T-helper 1 cell (primary cell): ENCODE data around the gene HLTF.
A peak's percentile ranks its signal among the peaks of the same experiment; 100 is the strongest.
"Not testable (repeated sequence)": the region's sequence is repeated elsewhere in the genome, so short reads cannot be mapped to it uniquely, and the experiment has no call there.

Experiments used
- DNase-seq, 5 donors: peaks; one replicate each; pipeline ENCODE4 v3.0.0-alpha.2; 2012 to 2020

HLTF gene

DNA sequence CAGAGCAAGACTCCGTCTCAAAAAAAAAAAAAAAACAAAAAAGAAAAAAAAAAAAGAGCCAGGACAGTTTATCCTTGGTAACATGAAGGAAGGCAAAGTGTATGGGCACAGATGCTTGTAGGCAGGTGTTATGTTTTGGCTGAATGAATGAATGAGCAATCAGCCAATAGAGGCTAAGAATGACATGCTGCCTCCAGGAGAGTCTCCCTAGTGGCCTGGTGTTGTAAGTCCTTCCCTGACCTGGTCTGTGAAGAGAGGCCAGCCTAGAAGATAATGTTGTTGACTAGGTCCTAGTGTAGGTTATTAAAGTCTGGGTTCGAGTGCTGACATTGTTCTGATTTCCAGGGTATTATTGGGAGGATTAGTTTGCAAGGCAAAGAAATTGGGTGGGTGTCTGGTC lies 70.1 kb downstream of the HLTF start:
- DNase-seq: no peak

DNA sequence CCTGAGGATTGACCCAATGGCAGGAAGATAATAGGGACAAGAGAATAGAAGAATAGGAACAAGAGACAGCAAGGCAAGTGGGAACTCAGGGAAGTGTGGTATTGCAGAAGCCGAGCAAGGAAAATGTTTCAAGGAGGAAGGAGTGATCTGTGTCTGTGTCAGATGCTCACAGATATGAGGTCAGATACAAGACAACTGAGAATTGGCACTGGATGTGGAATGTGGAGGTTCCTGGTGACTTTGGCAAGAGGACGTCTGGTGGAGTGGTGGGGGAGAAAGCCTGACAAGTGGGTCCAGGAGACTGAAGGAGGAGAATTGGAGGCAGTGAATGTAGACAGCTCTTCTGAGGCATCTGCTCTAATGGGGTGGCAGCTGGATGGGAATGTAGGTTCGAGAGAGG lies 70.9 kb downstream of the HLTF start:
- no peak for DNase-seq

DNA sequence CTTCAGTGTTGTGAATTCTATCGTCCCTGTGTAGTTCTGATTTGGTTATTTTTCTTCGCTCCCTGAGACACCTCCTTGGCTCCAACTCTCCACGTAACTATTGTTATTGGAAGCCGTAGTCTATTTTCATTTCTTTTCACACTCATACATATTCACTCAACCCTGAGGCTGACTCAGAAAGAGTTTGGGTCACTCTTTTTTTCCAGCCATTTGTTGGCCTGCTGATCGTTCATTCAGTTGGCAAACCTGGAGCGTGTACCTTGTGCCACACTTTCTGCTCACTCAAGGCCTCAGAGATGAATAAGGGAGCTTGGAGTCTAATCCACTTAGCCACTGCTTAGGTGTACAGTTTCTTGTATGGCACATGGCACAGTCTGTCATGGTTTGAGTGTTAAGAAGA lies 72.6 kb downstream of the HLTF start:
- DNase-seq: no peak

DNA sequence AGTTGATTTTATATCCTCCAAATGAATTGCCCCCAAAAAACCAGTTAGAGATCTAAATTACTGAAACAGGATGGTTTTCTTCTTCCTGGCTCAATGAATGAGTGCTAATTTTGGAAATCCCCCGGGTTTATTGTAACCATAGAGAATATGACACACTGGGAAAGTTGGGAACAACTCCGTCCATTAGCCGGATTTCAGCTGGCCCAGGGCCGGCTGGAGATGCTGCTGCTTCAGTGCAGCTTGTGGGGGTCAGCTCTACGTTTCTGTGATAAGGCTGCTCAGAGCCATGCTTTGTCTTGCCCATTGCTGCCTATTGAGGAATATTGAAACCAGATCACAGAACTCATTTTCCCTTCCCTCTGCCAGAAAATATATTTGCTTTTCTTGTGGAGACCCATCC lies 74.7 kb downstream of the HLTF start:
- no peak for DNase-seq

DNA sequence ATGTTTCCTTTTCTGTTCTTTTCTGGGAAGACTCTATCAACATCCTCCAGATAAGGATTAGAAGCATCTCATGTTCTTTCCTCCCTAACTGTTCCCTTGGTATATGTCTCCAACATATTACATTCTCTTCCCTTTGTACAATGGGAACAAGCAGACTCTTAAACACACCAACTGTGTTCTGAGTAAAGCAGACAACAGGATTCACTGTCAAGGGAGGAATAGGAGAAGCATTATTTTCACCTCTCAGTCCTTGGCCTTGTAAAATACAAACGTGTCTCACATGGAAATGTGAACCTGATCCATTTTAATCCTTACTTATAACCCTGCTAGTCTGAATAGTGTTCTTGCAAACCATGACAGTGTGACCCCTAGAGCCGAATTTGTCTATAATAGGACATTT lies 75.4 kb downstream of the HLTF start:
- DNase-seq: no peak

DNA sequence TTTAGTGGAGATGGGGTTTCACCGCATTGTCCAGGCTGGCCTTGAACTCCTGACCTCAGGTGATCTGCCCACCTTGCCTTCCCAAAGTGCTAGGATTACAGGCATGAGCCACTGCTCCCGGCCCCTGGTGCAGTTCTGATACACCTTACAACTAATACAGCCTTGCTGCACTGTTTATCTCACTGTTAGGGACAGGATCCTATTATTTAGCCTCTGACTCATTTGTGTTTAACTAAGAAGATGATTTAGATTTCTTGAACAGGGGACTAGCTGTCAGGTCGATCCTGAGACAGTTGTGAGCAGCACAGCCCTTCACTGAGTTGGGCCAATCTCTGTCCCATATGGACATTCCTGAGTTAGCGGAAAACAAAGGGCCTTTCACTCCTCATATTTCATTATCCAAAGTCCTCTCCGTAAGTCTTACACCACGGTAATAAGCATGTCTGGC lies 75.8 kb downstream of the HLTF start:
- DNase-seq: no peak

DNA sequence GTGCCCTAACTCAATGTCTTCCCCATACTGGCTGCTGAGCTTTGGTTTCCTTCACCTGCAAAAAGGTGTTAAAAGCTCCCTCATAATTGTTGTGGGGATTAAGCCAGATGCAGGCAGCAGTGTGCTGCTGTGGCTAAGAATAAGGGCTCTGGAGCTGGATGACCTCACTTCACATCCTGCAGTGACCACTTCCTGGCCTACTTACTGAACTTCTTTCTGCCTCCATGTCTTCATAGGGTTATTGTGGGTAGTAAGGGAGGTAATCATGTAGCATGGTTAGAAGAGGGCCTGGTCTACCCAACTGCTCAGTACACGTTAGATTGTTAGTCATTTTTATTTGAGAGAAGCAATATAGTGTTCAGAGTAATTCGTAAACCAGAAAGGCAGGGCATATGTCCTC lies 76.6 kb downstream of the HLTF start:
- peak in 1 of 5 donors; percentile 87 for DNase-seq

DNA sequence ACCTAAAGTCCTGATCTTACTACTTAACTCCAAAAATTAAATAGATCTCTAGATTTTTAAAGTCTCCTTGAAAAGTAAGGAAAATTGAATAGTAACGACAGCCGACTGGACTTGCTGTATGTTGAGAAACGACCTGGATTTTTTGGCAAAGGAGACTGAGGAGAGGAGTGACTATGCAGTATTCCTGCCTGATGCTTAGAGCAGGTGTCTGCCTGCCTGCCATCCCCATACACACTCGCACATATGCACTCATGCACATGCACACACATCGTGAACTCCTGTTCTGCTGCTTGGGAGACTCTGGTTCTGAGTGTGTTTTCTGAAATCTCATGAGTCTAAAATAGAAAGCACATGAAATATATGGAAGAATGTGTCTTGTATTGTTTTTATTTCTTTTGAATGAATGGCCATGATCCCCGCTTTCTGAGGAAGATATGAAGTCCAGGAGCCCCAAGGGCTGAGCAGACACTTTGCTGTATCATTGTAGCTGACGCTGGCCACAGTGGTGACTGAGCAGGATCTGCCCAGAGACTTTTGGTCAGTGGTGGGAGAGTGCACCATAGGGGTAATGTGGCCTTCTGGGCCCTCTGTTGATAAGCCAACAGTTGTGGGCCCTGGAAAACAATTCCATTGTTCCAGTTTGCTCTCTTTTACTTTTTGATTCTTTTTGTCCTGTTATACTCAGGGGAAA lies 78.6 kb downstream of the HLTF start:
- DNase-seq: no peak

DNA sequence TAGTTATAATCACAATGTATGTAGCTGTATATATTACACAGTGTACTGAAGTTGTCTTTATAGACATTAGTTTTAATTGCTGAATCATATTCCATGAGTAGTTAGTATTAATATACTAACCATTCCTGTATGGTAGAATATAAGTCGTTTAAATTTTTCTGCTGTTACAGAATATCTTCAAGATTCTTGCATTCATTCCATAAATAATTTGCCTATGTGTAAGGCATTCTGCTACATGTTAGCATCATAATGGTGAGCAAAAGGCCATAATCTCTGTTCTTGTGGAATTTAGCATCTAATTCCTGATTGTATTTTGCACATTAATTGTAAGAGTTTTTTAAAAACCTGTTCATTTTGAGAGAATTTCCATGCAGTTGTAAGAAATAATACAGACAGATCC lies 80.9 kb downstream of the HLTF start:
- no peak for DNase-seq

DNA sequence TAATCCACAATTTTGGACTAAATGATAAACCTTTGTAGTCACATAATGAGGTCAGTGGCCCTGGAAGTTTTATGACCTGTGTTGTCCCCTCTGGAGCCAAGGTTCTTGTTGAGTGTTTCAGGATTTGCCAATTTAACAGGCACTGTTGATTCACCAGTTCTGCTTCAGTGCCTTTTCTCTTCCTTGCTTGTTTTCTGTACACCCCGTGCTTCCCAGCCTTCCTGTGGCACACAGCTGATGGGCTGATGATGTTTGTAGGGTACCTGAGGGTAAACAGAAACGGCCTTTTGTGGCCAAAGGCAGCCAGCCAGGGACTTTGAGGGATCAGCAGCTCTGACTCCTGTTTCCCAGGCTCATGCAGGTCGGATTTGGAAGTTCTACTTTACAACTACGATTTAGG lies 81.7 kb downstream of the HLTF start:
- no peak for DNase-seq

DNA sequence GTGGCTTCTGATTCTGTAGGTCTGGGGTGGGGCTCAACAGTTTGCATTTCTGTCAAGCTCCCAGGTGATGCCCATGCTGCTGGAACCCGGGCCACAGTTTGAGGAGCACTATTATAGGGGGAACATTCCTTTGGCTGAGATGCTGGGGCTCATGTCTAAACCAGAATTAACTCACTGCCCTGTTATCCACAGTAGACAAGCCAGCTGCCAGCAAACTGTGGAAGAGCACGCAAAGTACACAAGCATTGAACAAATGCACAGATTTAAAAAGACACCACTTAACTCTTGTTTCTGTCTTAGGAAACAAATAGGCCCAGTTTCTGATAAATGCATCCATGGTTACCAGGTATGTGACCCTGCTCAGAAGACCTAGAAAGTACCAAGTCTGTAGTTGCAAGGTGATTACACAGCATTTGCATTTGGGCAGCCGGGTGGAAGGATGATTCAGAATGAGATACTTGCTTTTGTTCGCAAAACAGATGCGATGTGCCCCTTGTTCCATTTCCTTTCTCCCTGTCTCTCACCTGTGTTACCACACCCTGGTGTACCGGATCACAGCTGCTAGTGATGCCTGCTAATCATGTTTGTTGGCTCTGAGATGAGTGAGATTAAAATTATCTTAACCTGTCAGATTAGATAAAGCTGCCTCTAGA lies 82.6 kb downstream of the HLTF start:
- DNase-seq: peak in 1 of 5 donors; percentile 68

DNA sequence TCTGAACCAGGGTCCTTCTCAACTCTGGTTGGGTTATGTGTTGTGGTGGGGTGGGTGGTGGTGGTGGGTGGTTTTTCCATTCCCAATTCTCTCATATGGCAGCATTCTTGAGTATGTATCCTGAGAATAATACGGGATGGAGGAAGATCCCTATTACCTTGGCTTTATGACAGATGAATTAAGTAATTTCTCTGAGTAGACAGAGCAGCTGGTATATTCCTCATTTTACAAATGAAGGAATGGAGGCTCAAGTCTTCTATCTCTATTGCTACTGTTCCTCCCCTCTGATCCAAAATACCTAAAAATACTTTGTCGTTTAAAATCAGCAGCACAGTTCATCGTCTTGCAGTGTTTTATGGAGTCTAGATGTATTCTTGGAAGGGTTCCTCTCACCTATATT lies 84.6 kb downstream of the HLTF start:
- no peak for DNase-seq

DNA sequence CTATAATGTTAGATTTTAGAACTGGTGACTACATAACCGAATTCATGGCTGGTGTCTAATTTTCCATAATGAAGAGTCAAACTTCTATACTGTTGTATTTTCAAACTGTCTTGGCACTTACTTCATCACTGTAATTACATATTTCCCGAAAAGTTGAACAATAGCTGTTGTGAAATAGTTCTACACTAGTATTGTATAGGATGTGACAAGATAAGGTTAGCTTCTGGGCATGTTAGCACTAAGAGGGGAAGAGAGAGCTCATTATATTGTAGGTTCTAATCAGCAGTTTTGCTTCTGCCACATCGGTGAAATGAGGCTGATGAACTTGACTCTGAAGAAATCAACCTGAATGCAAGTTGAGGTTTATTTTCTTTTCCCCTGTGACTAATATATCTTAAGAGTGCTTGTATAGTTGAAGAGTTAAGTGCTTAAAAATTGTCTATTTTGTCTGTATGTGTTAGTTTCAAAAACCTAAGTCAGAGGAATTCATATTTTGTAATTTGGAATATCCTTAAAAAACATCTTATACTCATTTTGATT lies 86.1 kb downstream of the HLTF start:
- no peak for DNase-seq

DNA sequence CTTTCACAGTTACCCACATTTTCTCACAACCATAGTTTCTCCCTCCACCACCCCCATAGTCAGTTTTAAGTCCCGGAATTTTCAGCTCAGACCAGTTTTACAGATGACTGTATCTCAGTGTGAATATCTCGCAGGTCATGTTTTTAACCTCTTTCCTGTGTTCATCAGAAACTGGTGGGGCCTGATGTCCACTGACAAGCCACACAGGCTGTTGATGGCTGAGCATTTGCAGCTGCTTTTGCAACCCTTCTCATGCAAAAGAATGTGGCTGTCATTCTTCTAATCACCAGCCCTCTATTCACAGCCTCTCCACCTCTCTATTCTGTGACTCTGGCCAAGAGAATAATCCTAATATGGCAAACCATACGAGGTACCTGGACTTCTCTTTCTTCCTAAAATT lies 86.5 kb downstream of the HLTF start:
- no peak for DNase-seq

DNA sequence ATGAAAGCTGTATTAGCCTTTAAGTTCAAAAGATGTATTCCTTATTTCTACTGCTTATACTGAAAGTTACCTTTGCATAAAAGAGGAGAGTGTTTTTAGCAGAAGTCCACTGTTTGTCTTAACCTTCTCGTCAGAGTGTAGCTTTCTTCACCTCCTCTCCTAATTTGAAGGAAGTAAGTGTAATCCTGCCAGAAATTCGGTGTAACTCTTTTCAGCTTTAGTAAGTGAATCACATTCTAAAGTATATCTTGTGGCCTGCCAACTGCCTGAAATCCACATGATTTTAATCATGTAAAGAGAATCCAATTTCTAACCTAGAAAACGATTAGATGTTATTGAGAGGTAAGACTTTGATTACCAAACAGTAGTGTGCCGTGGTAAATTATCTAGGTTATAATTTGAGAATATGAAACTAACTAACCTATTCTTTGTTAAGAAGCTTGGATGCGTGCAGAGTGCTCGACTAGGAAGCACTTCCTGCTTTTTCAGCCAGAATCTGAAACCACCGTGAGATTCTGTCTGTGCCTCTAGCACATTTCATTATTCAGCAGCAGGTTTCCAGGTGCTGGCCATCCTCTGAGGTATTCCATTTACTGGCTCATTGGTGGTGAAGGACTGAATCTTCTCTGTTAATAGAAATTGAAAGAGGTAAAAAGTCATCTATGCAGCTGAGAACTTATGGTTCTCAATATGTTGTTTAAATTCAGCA lies 87.5 kb downstream of the HLTF start:
- DNase-seq: peak in 1 of 5 donors; percentile 52

DNA sequence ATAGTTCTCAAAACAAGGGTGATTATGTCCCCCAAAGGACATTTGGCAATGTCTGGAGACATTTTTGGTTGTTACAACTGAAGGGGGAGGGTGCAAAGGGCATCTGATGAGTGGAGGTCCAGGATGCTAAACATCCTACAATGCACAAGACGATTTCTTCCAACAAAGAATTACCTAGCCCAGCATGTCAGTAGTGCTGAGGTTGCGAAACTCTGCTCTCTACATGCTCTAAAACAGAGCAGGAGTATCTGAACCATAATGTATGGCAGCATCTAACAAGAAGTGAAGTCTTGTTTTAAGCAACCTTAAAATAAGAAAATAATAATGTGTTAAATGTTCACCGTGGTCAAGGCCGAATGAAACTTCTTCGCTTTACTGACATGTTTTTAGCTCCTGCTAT lies 88.0 kb downstream of the HLTF start:
- no peak for DNase-seq

DNA sequence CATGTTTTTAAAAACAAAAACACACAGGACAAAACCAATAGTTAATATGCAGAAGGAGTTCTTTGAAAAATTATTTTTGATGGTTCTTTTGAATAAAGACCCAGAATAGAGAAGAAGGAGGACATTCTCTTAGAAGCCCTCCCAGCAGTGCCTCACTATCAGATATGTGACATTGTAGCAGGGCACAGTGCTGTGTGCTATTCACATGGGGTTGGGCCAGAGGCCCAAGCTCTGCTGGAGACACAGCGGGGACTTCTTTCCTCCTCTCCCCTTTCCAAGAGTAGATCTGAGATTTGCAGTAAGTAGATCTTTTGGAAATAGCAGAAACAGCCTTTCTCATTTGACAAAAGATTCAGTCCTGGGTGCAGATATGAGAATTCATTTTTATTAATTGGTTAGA lies 88.7 kb downstream of the HLTF start:
- DNase-seq: no peak

DNA sequence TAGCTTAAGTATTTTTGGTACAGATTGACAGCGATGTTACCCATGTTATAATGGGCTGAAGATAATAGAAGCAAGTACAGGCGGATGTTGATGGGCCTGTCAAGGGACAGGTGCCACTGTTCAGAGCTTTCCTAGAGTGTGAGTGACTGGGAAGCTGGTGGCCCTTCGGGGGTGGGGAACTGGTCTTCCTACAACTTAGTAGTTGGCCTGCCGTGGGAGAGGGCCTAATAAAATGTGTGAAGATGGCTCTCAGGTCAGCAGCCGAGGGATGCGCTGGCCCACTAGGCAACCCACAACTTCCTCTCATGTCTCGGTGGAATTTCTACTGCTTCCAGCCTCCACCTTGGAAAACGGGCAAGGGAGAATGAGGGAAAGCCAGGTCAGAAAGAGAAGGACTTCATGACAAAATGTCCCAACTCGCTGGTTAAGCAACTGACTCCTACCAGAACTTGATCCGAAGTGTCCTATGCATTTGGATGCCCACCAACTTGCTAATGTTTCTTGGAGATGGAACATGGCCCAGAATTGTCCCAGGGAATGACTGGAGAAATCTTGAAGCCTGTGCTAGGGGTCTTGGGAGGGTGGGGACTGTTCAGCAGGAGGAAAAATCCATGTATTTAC lies 93.6 kb downstream of the HLTF start:
- DNase-seq: no peak

DNA sequence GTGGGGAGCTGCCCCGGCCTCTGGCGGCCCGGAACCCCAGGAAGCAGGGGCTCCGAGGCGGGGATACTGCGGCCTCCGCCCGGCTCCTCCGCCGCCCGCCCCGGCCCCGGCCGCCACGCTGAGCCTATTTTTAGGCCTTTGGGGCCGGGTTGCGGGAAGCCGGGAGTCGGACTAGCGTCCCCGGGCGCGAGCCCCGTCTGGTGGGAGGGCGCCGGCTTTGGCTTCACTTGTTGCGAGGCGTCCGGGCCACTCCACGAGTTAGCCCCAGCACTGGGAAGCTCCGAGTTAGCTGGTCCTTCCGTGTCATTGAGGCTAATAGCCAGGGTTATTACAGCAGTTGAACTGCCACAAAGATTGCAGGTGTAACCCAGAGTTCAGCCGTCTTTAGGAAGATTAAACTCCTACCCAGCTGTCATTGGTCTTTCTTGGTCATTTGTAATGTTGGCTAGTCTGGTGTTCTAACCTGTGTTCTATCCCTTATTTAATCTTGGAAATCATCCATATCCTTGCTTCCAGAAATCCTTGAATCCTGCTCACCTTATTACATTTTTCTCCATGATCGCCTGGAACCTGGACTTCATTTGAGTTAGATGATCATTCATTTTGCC lies 94.2 kb downstream of the HLTF start:
- DNase-seq: peak in 2 of 5 donors; percentile 13 to 25

DNA sequence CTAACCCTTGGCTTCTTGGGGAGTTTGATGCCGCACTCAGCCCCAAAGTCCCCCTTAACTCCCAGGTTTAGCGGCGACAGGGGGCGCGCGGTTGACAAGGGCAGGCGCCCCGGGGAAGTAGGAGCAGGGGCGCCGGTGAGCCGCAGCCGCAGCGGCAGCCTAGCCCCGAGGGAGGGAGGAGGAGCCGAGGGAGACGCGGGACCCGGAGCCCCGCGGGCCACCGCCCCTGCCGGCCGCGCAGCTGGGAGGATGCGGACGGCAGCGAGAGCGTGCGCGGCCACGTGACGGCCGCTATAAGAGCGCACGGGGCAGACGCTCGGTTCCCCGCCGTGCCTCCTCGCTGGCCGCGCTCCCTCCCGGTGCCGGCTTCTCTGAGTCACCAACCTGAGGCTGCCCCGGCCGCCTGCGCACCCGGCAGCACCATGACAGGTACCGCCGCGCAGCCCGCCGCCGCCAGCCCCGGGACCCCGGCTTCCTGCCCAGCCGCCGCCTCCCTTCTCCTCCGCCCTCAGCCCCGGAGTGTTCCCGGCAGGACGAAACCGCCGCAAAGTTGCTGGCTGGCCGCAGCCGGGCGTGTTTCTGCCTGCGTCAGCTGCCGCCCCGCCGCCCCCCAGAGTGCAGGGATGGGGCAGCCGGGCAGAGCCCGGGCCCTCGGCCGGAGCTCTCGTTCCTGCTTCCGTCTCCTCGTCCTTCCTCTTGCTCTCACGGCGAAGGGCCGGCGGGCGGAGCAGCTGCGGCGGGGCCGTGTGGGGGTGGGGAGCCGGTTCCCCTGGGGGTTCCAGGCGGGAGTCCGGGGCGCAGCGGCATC lies 94.9 kb downstream of the HLTF start, which contains the start of gene GYG1:
Gene GYG1 (plus strand): TSS at position 322 of the 808 bp plus-strand sequence. CDS start 101 bp downstream, at position 423.
- peak; percentile 59 to 89 (median 75) for DNase-seq

DNA sequence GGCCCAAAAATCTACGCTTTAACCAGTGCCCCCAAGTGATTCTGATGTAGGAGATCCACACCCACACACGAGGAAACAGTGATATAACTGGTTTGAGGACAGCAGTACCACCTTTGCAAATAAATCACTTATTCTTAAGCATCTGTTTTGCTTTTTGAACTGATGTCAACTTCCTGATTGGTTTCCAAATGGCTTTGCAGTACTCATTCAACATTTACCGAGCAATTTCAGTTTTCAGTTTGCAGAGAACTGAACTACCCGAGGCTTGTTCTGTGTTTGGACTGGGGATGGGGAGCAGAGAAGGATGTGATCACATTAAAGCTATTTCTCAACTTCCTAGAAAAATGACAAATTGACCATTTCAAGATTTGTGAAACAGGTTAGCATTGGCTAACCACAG lies 96.1 kb downstream of the HLTF start:
- peak in 1 of 5 donors; percentile 68 for DNase-seq

DNA sequence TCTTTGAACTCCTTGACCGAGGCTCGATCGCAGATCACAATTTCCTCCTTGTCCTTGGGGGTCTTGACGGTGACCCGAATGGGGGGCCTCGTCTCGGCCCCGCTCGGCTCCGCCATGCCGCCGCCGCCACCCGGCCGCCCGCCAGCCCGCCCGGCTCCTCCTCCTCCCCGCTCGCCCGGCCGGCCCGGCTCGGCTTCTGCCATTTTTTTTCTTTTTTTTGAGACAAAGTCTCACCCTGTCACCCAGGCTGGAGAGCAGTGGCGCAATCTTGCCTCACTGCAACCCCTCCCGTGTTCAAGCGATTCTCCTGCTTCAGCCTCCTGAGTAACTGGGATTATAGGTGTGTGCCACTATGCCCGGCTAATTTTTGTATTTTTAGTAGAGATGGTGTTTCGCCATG lies 98.8 kb downstream of the HLTF start:
- not testable (repeated sequence) for DNase-seq
